Stimulated activated CD8-positive, alpha-beta memory T cell treated with anti-CD3 and anti-CD28 coated beads, Interleukin-7, amount 100 ng/mL, for 48 hours (primary cell): ENCODE measurements around the gene GABRB1.

Experiments used
- DNase-seq, 2 donors: peaks; one replicate each; pipeline ENCODE4 v3.0.0-alpha.2; 2020; ENCODE audit warnings: low read depth in 1 of 2; ENCODE audit errors: extremely low read depth in 1 of 2

GABRB1 gene

GRCh38 chr4:47045261-47045660 lies 13.9 kb downstream of the GABRB1 start:
- no peak for DNase-seq

- no peak for DNase-seq
These were observed 18.0 kb downstream of the GABRB1 start for GRCh38 chr4:47049347-47049746.

- no peak for DNase-seq
These were observed 19.7 kb downstream of the GABRB1 start for GRCh38 chr4:47050761-47051725.

- DNase-seq: no peak
These were observed 22.1 kb downstream of the GABRB1 start for GRCh38 chr4:47053485-47053884.

- no peak for DNase-seq
These were observed 22.8 kb downstream of the GABRB1 start for GRCh38 chr4:47054130-47054529.

GRCh38 chr4:47057991-47058390 lies 26.6 kb downstream of the GABRB1 start:
- DNase-seq: no peak

GRCh38 chr4:47060561-47060960 lies 29.2 kb downstream of the GABRB1 start:
- DNase-seq: no peak

- DNase-seq: no peak
These were observed 30.1 kb downstream of the GABRB1 start for GRCh38 chr4:47061435-47061834.

- DNase-seq: no peak
These were observed 33.7 kb downstream of the GABRB1 start for GRCh38 chr4:47065051-47065481.

GRCh38 chr4:47068986-47069385 lies 37.6 kb downstream of the GABRB1 start:
- no peak for DNase-seq

- no peak for DNase-seq
These were observed 40.6 kb downstream of the GABRB1 start for GRCh38 chr4:47071901-47072341.

GRCh38 chr4:47073647-47074046 lies 42.3 kb downstream of the GABRB1 start:
- no peak for DNase-seq

GRCh38 chr4:47074816-47075215 lies 43.4 kb downstream of the GABRB1 start:
- no peak for DNase-seq

GRCh38 chr4:47075262-47075661 lies 43.9 kb downstream of the GABRB1 start:
- no peak for DNase-seq

GRCh38 chr4:47075919-47076318 lies 44.6 kb downstream of the GABRB1 start:
- DNase-seq: no peak

- no peak for DNase-seq
These were observed 52.7 kb downstream of the GABRB1 start for GRCh38 chr4:47084111-47084510.

- DNase-seq: no peak
These were observed 53.4 kb downstream of the GABRB1 start for GRCh38 chr4:47084795-47085194.

- DNase-seq: no peak
These were observed 56.9 kb downstream of the GABRB1 start for GRCh38 chr4:47088298-47088697.

- DNase-seq: no peak
These were observed 64.5 kb downstream of the GABRB1 start for GRCh38 chr4:47095884-47096283.

GRCh38 chr4:47101453-47101852 lies 70.1 kb downstream of the GABRB1 start:
- no peak for DNase-seq

- DNase-seq: no peak
These were observed 73.6 kb downstream of the GABRB1 start for GRCh38 chr4:47104986-47105385.

GRCh38 chr4:47106561-47106960 lies 75.2 kb downstream of the GABRB1 start:
- no peak for DNase-seq
